Peyer's patch (tissue), 4 donors: ENCODE data around the gene IGFBP6. TPM values are rescaled to one million over a fixed set of nuclear protein-coding genes. Genes with fewer than 3 reads are reported as not detected.

Source experiments
- DNase-seq, 3 donors: peaks; one replicate each; pipeline ENCODE4 v3.0.0-alpha.2; 2017 to 2019
- H3K27ac ChIP-seq, 4 donors: fragments of 200-600 bp; sonication (generic); one replicate each; pipeline ENCODE4 v1.5.1; 2016 to 2019
- H3K27me3 ChIP-seq, 2 donors: fragments of 200-600 bp; sonication (generic); one replicate each; pipeline ENCODE4 v1.5.1; 2019
- H3K36me3 ChIP-seq, 3 donors: fragments of 200-600 bp; sonication (generic); one replicate each; pipeline ENCODE4 v1.5.1; 2016 to 2019
- H3K4me1 ChIP-seq, 4 donors: fragments of 200-600 bp; sonication (generic); one replicate each; pipeline ENCODE4 v1.5.1; 2016 to 2019
- H3K4me3 ChIP-seq, 4 donors: fragments of 200-600 bp; sonication (generic); 1 replicate in 3 of 4; 2 replicates in 1 of 4; pipeline ENCODE4 v1.5.1; 2016 to 2019; ENCODE audit warnings: mild to moderate bottlenecking in 1 of 4
- H3K9me3 ChIP-seq, 4 donors: fragments of 200-600 bp; sonication (generic); one replicate each; pipeline ENCODE4 v1.5.1; 2016 to 2019; ENCODE audit warnings: mild to moderate bottlenecking in 1 of 4
- CTCF ChIP-seq, 6 experiments: fragments of 450-650 bp in 4 of 6; fragments of 200-600 bp in 2 of 6; sonication (generic) in 1 of 6; IDR thresholded peaks; one replicate each; pipeline ENCODE4 v1.5.1; 2017 to 2019; ENCODE audit warnings: antibody characterized with exemption in 6 of 6, mild to moderate bottlenecking in 3 of 6, moderate library complexity in 1 of 6
- POLR2A ChIP-seq, 2 donors: fragments of 450-650 bp; IDR thresholded peaks; one replicate each; pipeline ENCODE4 v1.5.1; 2017; ENCODE audit warnings: antibody characterized with exemption in 2 of 2, mild to moderate bottlenecking in 2 of 2, moderate library complexity in 2 of 2
- total RNA-seq, 4 donors: library from RNA; depleted of rRNA; stranded (reverse); fragments of >200 nt; gene quantifications; one replicate each; pipeline ENCODE4 v1.1.0, GENCODE V29; 2016

Gene IGFBP6
- total RNA-seq, 4 donors from 2014 or later = 68.5 to 191 (median 128) TPM

DNA sequence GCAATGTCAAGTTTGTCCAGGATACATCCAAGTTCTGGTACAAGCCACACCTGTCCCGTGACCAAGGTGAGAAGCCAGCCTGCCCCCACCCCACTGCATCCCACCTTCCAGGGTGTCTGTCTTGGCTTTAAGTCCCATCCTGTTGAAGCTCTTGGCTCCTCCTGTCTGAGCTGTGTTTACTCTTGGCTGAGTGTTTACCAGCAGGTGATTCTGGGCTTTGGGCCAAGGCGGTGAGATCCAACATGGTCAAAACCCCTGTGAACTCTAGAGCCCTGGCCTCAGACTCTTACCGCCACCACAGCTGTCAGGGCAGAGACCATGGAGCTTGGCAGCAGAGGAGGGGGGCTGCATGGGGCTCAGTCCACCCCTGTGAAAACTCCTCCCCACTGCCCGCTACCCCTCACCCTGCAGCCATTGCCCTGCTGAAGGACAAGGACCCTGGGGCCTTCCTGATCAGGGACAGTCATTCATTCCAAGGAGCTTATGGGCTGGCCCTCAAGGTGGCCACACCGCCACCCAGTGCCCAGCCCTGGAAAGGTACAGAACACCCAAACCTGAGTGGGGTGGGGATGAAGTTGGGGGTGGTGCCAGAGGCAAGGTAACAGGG is 36.0 kb upstream of the IGFBP6 start:
- peaks cover 0 to 33% (median 2%) of the 10 kb centered on the region in 4 donors for H3K4me1 ChIP-seq
- no peak for TF ChIP-seq POLR2A (IDR thresholded peaks at IDR 0.05)
- TF ChIP-seq CTCF (IDR thresholded peaks at IDR 0.05) = peak in 3 of 6 experiments; percentile 37 to 47 (median 43)
- H3K36me3 ChIP-seq = peaks cover 0 to 65% (median 0%) of the 10 kb centered on the region in 3 donors
- no peaks in the 10 kb centered on the region for H3K27me3 ChIP-seq
- H3K4me3 ChIP-seq = no peak overlapping the region
- H3K27ac ChIP-seq = peak overlapping the region in 2 of 4 donors; percentile 6 to 46
- no peaks in the 10 kb centered on the region for H3K9me3 ChIP-seq
- DNase-seq = peak in 2 of 3 donors; percentile 71 to 76

DNA sequence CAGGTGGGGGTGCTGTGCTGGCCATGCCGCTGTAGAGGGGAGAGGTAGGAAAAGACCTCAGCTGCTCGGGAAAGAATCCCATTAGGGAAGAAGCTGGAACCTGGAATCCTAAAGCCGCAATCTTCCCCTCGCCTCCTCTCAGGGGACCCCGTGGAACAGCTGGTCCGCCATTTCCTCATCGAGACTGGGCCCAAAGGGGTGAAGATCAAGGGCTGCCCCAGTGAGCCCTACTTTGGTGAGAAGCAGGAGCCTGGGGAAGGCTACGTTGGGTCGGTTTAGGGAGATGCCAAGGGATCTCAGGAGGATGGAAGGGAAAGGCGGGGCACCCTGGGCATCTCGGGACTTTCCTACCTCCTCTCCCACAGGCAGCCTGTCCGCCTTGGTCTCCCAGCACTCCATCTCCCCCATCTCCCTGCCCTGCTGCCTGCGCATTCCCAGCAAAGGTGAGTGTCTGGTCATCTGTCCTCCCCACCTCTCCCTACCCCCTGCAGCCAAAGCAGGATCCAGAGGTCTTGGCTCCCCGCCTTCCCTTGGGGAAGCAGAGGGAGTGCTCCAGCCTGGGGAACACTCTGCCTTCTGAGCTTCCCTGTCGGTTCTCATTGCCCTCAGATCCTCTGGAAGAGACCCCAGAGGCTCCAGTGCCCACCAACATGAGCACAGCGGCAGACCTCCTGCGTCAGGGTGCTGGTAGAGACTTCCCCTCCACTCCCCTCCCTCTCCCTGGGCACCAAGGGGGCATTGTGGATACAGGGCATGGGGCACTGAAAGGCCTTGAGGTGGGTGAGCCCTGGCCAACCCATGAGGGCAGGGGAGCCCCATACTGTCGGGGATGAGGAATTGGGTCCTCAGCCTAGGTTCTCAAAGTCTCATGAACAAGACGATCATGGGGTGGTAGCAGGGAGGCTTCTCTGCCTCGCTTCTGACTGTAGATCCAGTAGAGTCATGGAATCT is 35.2 kb upstream of the IGFBP6 start:
- H3K27ac ChIP-seq = peak overlapping the region in 3 of 4 donors; percentile 6 to 46 (median 25)
- no peaks in the 10 kb centered on the region for H3K9me3 ChIP-seq
- H3K27me3 ChIP-seq = no peaks in the 10 kb centered on the region
- H3K36me3 ChIP-seq = peaks cover 0 to 62% (median 0%) of the 10 kb centered on the region in 3 donors
- H3K4me3 ChIP-seq = no peak overlapping the region
- TF ChIP-seq POLR2A (IDR thresholded peaks at IDR 0.05) (no peak), CTCF (IDR thresholded peaks at IDR 0.05) (no peak)
- peak in 2 of 3 donors; percentile 42 to 43 for DNase-seq
- H3K4me1 ChIP-seq = peaks cover 0 to 35% (median 2%) of the 10 kb centered on the region in 4 donors

DNA sequence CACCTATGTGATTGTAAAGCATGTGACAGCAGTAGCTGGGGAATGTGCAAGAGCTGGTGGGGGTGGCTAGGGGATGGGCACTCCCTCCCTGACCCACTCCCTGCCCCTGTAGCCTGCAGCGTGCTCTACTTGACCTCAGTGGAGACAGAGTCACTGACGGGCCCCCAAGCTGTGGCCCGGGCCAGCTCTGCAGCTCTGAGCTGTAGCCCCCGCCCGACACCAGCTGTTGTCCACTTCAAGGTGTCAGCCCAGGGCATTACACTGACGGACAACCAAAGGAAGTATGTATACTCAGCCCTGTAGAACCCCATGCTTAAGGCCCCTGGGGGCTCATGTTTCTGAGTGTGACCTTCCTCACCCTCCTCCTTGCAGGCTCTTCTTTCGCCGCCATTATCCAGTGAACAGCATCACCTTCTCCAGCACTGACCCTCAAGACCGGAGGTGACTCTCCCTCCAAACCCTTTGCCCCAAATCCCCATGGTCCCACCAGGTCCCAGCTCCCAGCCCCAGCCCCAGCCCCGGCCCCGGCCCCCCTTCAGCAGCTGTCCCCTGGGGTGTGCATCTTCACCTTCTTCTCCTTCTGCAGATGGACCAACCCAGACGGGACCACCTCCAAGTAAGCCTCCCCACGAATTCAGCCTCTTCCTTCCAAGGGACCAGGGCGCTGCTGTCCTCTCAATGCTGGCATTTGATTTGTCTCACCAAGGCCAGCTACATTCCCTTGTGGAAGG is 34.3 kb upstream of the IGFBP6 start:
- Histone ChIP-seq H3K9me3 (no peaks in the 10 kb centered on the region), H3K4me1 (peaks cover 0 to 35% (median 2%) of the 10 kb centered on the region in 4 donors), H3K27ac (peak overlapping the region in 3 of 4 donors; percentile 6 to 46 (median 42)), H3K27me3 (no peaks in the 10 kb centered on the region), H3K4me3 (no peak overlapping the region), H3K36me3 (peaks cover 0 to 58% (median 0%) of the 10 kb centered on the region in 3 donors)
- peak in 2 of 3 donors; percentile 44 to 45 for DNase-seq
- no peak for TF ChIP-seq POLR2A (IDR thresholded peaks at IDR 0.05)
- TF ChIP-seq CTCF (IDR thresholded peaks at IDR 0.05) = no peak

- H3K36me3 ChIP-seq = peaks cover 0 to 51% (median 0%) of the 10 kb centered on the region in 3 donors
- no peak overlapping the region for H3K4me3 ChIP-seq
- TF ChIP-seq POLR2A (IDR thresholded peaks at IDR 0.05) (no peak), CTCF (IDR thresholded peaks at IDR 0.05) (no peak)
- peak in 2 of 3 donors; percentile 40 to 57 for DNase-seq
- peaks cover 0 to 36% (median 2%) of the 10 kb centered on the region in 4 donors for H3K4me1 ChIP-seq
- H3K27me3 ChIP-seq = no peaks in the 10 kb centered on the region
- no peaks in the 10 kb centered on the region for H3K9me3 ChIP-seq
- H3K27ac ChIP-seq = peak overlapping the region in 3 of 4 donors; percentile 42 to 50 (median 49)
These were observed 33.5 kb upstream of the IGFBP6 start for GRCh38 chr12:53063708-53064612.
